Skeletal muscle cell (primary cell): Measurements from ENCODE around the gene INPP5B.

ENCODE experiments used
- DNase-seq: peaks from one replicate; pipeline ENCODE4 v3.0.0-alpha.2; 2010; ENCODE audit warnings: low read depth
- H3K4me3 ChIP-seq: 2 replicates; pipeline ENCODE4 v1.5.1; 2011; ENCODE audit warnings: low read depth, mild to moderate bottlenecking, control low read depth, low read length, moderate library complexity

The INPP5B gene

GRCh38 chr1:37850352-37850955 is 96.4 kb downstream of the INPP5B start:
- DNase-seq = no peak
- H3K4me3 ChIP-seq = no peak overlapping the region

GRCh38 chr1:37849480-37849879 is 97.4 kb downstream of the INPP5B start:
- no peak overlapping the region for H3K4me3 ChIP-seq
- no peak for DNase-seq

GRCh38 chr1:37846647-37847339 is 100.1 kb downstream of the INPP5B start:
- DNase-seq = no peak
- no peak overlapping the region for H3K4me3 ChIP-seq

- DNase-seq = no peak
- no peak overlapping the region for H3K4me3 ChIP-seq
Observed at GRCh38 chr1:37845786-37846185, 101.1 kb downstream of the INPP5B start.

GRCh38 chr1:37845049-37845646 is 101.7 kb downstream of the INPP5B start:
- no peak for DNase-seq
- H3K4me3 ChIP-seq = no peak overlapping the region

GRCh38 chr1:37844536-37844935 is 102.3 kb downstream of the INPP5B start:
- DNase-seq = no peak
- H3K4me3 ChIP-seq = no peak overlapping the region

GRCh38 chr1:37841652-37842051 is 105.2 kb downstream of the INPP5B start:
- H3K4me3 ChIP-seq = no peak overlapping the region
- no peak for DNase-seq

- no peak for DNase-seq
Observed at GRCh38 chr1:37840711-37841110, 106.1 kb downstream of the INPP5B start.

GRCh38 chr1:37839676-37840075 is 107.2 kb downstream of the INPP5B start:
- no peak for DNase-seq

More at GRCh38 chr1:37840711-37841110, 106.1 kb downstream of the INPP5B start:
- no peak overlapping the region for H3K4me3 ChIP-seq

GRCh38 chr1:37836788-37837187 is 110.1 kb downstream of the INPP5B start:
- DNase-seq = no peak
- H3K4me3 ChIP-seq = no peak overlapping the region

More at GRCh38 chr1:37839676-37840075, 107.2 kb downstream of the INPP5B start:
- no peak overlapping the region for H3K4me3 ChIP-seq

- no peak overlapping the region for H3K4me3 ChIP-seq
Observed at GRCh38 chr1:37831809-37832208, 115.0 kb downstream of the INPP5B start.

GRCh38 chr1:37831109-37831508 is 115.7 kb downstream of the INPP5B start:
- no peak overlapping the region for H3K4me3 ChIP-seq

More at GRCh38 chr1:37831809-37832208, 115.0 kb downstream of the INPP5B start:
- DNase-seq = no peak

GRCh38 chr1:37828410-37829074 is 118.3 kb downstream of the INPP5B start:
- H3K4me3 ChIP-seq = no peak overlapping the region
- DNase-seq = no peak

More at GRCh38 chr1:37831109-37831508, 115.7 kb downstream of the INPP5B start:
- no peak for DNase-seq

- no peak overlapping the region for H3K4me3 ChIP-seq
- no peak for DNase-seq
Observed at GRCh38 chr1:37825506-37825905, 121.3 kb downstream of the INPP5B start.

GRCh38 chr1:37824001-37824400 is 122.9 kb downstream of the INPP5B start:
- no peak overlapping the region for H3K4me3 ChIP-seq
- DNase-seq = no peak

GRCh38 chr1:37822906-37823815 is 123.7 kb downstream of the INPP5B start:
- H3K4me3 ChIP-seq = no peak overlapping the region
- DNase-seq = no peak

GRCh38 chr1:37821481-37821880 is 125.4 kb downstream of the INPP5B start:
- no peak overlapping the region for H3K4me3 ChIP-seq
- no peak for DNase-seq

GRCh38 chr1:37817481-37817880 is 129.4 kb downstream of the INPP5B start:
- H3K4me3 ChIP-seq = no peak overlapping the region
- no peak for DNase-seq

GRCh38 chr1:37814252-37814651 is 132.6 kb downstream of the INPP5B start:
- no peak overlapping the region for H3K4me3 ChIP-seq
- no peak for DNase-seq
